NCI-H1092 treated with DMSO at 0.1 percent for 48 hours (cell line): ENCODE results near the gene MED16.

Source experiments
- DNase-seq: peaks from one replicate; lab custom pipeline; 2025; lab: John Stamatoyannopoulos, UW

The MED16 gene

DNA sequence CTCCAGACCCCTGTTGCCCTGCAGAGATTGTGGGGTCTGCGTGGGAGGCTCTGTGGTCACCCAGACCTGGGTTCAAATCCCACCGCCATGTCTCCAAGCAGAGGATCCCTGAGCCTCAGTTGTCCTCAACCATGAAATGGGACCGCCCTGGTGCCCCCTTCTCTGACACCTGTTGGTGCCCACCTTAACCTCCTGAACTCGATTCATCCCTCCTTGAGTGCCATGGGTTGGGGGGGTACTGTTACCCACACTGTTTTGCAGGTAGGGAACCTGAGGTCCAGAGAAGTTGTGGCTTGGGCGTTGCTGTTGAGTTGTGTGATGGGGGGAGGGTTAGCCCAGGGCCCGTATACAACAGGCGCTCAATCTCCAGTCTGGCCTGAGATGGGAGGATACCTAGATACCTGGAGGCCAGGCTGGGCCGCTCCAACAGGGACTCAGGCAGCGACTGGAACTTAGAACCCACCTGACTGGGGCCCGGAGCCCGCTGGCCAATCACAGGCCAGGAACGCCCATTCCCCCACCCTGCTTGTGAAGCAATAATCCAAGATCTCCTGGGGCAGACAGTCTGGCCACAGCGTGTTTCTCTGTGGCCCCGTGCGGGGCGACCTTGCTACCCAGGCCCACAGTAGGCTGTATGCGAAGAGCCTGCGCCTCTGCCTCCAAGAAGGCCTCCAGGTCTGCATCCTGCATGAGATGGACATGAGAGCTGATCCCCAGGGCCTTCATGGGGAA, 35.6 kb upstream of the MED16 start:
- no peak for DNase-seq

DNA sequence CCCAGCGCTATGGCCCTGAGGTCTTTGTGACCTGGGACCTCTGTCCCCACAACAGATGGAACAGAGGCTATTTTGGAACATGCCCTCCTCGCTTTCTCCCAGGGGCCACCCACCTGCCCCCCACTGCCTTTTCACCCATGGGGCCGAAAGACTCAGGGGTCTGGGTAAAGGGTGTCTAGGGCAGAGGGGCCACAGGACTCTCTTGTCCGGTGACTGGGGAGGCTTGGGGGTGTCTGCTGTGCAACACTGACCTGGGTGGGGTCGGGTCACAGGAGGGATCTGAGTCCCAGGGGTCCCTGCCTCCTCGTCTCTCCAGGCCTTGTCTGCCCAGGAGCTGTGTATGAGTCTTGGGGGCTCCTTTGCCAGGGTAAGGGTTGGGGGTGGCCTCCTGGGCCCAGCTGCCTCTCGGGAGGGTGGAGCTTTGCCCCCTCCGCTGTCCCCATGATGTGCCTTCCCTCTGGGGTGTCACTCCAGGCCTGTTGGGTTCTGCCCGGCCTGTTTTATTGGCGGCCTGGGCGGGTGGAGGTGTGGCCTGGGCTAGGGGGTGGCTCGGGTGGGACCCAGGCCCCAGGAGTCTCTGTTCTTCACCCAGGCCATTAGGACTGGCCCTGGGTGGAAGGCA, 34.9 kb upstream of the MED16 start:
- DNase-seq: no peak

DNA sequence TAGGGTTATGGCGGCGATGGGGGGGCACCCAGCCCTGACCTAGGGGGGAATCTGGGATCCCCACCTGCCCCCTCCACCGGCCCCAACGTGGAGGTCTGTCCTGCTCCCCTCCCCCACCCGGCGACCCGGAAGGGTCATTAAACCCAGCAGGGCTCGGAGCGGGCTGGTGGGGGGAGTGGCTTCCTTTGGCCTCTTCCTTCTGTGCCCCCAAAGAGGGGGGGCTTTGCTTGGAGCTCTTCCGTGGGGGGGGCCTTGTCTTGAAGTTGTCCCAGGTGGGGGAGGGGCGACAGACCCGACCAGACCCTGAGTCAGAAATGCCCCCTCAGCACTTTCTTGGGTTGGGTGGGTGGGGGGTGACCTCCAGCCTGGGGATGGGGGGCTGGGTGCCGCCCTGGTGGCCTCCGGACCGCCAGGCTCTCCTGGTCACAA, 34.4 kb upstream of the MED16 start:
- no peak for DNase-seq

DNA sequence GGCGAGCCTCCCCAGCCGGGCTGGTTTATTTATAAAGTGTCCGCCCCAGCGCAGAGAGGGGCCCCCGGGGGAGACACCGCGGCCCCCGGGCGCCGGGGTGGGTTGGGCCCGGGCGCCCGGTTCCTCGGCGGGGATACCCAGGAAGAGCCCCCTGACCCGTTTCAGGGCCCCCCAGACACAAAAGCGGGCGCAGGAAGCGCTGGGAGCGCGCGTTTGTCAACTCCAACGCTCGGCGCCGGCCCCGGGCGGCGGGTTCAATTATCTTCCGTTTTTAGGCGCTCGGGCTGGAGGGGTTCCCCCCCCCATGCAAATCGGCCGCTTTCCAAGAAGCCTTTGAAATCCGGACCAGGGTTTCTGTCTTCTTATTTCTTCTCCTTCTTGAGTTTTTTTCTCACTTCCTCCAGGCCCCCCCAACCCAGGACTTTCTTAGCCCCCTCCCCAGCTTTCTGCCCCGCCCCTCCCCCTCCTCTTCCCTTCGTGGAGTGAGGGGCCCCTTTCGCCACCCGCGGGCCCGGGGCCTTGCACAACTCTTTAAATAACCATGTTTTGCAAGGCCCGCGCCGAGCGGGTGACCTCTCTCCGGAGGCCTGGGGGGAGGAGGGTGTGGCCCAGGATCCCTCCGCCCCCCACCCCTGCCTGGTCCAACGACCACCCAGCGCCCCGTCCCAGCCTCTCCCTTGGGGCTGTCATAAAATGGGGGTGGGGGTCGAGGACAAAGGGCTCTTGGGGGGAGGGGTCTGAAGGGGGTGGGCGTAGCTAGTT, 33.8 kb upstream of the MED16 start:
- no peak for DNase-seq

DNA sequence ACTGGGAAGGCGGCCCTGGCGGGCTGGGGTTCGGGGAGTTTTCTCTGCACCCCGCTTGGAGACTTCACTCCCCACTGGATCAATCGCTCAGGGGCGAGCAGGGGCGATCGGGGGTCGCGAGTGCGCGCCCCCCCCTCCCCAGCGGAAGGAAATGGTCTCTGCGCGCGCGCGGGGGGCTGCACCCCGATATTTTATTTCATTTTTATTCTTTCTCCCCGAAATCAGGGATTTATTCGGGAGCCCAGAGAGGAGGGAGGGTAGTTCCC, 33.3 kb upstream of the MED16 start:
- no peak for DNase-seq

DNA sequence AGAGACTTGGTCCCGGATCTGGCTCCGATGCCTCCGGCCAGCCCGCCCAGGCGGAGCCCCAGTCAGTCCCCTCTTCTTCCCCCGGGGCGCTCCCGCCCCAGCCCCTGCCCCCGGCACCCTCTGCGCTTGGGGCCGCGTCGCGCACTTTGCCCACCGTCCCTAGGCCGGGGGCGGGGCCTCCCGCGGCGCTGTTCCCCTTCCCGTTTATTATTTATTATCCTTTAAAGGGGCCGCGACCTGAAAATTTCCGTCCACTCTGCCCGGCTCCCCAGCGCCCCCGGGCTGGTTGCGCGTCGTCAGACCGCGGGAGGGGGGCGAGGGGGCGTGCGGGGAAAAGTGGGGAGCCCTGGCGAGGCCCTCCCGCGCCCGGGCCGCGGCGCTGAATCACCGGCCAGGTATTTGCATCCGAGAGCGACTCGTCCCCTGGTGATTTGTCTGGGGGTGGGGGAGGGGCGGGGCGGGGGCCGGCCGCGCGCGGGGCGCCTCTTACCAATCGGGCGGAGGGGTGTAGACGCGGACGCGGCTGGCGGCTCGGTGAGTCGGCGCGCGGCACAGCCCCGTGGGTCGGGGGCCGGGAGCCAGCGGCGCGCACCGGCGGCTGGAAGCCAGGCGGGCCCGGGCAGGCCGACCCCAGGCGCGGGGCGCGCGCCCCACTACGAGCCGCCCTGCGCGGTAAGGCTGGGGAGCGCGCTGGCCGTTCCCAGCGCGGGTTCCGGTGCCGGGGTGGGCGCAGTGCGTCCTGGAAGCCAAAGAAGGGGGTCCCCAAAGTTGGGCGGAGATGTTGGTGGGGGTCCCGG, 32.7 kb upstream of the MED16 start, which contains the start of gene ARID3A:
ARID3A (plus strand) TSS at position 510 of the 797 bp plus-strand sequence. CDS start 3,494 bp downstream, outside the sequence.
- DNase-seq: peak; percentile 86

DNA sequence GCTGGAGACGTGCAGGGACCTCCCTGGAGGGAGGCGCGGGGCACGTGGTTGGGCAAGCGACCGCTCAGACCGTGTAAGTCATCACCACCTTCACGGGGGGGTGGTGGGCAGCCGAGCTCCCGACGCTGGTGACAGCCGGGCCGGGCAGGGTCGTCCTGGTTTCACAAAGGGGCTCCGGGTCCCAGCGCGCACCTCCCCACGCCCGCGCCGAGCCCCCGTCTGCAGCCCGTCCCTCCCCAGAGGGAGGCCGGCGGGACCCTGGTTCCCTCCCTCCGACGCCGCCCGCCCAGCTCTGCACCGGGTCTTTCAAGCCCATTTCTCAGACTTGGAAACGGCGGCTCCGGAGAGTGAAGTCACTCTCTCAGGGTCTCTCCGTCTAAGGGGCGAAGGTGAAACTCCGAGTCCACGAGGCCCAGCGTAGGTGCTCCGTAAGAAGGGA, 32.1 kb upstream of the MED16 start:
- DNase-seq: peak; percentile 85

DNA sequence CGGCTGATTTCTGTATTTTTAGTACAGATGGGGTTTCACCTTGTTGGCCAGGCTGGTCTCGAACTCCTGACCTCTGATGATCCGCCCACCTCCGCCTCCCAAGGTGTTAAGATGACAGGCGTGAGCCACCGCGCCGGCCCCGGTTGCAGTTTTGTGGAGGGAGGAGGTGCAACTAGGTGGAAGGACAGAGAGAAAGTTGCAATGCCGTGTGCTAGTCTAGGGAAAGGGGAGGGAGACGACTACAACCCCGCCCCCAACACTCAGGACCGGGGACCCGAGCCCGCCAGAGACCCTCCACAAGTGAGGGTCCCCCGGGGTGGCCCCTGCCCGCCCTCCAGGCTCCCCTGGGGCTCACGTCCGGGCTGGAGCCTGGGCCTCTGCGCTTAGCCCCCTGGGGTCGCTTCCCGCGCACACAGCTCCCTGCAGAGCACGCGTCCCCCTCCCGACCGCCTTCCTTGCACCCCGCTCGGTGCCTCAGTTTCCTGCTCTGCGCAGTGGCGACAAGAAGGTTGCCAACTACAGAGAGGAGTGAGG, 31.6 kb upstream of the MED16 start:
- peak; percentile 5 for DNase-seq

DNA sequence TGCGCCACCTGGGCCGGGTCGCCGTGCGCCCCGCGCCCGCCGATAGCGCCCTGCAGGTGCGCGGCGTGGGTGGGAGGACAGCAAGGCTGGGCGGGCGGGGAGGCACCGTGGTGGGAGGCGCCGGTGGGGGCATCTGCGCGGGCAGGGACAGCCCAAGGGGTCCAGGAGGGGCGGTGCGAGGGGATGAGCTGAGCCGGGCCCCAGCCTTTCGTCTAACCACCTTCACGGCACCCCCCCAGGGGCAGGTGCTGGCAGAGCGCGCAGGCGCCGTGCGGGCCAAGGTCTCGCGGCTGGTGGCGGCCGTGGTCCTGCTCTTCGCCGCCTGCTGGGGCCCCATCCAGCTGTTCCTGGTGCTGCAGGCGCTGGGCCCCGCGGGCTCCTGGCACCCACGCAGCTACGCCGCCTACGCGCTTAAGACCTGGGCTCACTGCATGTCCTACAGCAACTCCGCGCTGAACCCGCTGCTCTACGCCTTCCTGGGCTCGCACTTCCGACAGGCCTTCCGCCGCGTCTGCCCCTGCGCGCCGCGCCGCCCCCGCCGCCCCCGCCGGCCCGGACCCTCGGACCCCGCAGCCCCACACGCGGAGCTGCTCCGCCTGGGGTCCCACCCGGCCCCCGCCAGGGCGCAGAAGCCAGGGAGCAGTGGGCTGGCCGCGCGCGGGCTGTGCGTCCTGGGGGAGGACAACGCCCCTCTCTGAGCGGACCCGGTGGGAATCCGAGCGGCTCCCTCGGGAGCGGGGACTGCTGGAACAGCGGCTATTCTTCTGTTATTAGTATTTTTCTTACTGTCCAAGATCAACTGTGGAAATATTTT, 27.3 kb upstream of the MED16 start:
- peak; percentile 39 for DNase-seq

DNA sequence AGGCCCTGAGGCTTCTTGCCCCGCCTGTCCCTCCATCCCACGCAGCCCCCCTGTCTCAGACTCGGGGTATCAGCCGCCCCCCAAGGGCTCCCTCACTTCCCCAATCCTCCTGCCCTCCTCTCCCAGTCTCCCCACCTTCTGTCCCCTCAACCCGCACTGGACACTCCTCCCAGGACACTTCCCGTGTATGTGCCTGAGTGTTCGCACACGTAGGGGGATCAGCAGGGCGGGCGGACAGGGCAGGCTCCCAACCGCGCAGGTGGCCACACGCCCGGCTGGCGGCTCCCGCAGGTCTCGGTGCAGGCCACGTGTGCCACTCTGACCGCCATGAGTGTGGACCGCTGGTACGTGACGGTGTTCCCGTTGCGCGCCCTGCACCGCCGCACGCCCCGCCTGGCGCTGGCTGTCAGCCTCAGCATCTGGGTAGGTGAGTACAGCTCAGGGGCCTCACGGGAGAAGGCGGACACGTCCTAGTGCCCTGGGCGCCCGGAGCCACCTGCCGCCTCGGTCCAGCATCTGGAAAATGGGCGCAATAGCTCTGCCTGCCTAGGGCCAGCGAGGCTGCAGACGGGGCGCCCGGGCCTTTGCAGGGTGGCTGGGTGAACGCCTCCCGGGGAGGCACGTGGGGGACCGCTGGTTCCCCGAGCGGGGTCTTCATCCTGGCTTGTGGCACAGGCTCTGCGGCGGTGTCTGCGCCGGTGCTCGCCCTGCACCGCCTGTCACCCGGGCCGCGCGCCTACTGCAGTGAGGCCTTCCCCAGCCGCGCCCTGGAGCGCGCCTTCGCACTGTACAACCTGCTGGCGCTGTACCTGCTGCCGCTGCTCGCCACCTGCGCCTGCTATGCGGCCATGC, 26.4 kb upstream of the MED16 start:
- DNase-seq: peak; percentile 39

DNA sequence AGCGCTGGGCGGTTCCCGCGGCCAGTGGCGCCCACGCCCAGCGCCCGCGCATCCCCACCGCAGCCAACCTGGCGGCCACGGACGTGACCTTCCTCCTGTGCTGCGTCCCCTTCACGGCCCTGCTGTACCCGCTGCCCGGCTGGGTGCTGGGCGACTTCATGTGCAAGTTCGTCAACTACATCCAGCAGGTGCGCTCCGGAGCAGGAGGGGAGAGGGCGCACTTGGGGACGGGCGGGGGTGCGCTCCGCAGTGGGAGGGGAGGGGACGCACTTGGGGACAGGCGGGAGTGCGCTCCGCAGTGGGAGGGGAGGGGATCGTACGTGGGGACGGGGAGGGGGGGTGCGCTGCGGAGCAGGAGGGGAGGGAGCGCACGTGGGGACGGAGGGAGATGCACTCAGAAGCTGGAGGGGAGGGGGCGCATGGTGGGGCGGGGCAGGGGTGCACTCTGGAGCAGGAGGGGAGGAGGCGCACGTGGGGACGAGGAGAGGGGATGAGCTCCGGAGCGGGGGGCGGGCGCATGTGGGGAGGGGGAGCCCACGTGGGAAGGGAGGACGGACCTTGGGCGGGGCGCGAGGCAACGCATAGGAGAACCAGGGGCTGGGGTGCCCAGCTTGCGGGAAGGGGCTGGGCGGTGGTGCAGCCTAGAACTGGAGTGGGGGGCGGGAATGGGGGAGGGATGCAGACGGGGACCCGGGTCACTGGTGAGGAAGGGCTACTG, 25.7 kb upstream of the MED16 start:
- no peak for DNase-seq

DNA sequence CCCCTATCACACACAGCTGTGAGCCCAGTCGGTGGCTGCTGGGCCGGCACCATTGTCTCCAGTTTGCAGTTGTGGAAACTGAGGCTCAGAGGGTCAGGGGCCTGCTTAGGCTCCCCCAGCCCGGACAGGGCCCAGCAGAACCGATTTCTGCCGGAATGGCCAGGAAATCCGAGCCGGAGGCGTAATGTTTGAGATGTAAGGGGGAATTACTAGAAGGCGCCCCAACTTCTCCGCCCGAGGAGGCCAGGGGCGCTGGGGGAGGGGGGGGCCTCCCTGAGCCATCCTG, 25.1 kb upstream of the MED16 start:
- no peak for DNase-seq

DNA sequence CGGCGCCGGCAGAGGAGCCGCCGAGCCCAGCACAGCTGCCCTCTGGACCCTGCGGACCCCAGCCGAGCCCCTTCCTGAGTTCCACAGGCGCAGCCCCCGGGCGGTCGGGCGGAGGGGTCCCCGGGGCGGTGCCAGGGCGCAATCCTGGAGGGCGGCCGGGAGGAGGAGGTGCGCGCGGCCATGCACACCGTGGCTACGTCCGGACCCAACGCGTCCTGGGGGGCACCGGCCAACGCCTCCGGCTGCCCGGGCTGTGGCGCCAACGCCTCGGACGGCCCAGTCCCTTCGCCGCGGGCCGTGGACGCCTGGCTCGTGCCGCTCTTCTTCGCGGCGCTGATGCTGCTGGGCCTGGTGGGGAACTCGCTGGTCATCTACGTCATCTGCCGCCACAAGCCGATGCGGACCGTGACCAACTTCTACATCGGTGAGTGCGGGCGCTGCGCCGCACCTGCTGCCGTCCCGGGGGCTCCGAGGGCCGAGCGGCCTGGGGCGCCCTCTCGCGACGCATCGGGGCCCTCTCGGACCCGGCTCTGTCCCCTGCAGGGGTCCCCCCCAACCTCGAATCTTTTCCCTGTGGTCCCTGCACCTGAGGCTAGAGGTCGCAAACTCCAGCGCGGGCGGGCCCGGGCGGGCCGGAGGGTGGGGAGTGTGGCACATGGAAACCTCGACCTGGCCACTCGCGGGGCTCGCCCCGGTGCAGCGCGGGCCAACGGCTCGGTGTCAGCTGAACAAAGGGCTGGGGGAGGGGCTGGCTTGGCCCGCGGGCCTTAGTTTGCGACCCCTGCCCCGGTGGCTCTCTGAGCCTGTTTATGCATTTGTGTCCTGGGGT, 24.6 kb upstream of the MED16 start, which contains the start of gene KISS1R:
KISS1R (plus strand) TSS at position 11 of the 829 bp plus-strand sequence; CDS start at position 181, 170 bp downstream.
- peak; percentile 22 for DNase-seq

DNA sequence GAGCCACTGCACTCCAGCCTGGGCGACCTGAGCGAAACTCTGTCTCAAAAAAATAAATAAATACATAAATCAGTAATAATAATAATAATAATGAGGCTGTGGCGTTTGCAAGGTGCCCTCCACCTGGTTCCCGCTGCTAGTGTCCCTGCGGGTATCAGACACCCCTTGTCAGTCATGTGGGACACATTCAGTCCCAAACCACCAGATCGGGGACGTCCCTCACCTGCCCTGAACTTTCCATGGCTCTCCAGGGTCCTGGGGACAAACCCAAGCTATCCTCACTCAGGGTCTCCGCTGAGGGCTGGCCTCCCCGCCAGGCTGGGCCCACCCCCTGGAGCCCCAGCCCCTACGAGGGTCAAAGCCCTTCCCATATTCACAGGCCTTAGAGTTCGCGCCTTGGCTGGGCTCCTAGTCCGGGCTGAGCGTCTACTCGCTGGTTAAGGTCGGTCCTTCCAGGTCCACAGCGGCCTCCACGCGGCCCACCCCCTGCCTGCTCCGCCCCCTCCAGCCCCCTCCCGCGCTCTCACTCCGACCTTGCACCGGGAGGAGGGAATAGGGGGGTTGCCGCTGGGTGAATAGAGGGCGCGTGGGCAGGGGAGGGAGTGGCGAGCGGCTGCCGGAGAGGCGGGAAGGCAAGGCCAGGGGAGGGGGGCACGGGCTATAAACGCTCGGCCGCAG, 23.8 kb upstream of the MED16 start:
- peak; percentile 21 for DNase-seq

DNA sequence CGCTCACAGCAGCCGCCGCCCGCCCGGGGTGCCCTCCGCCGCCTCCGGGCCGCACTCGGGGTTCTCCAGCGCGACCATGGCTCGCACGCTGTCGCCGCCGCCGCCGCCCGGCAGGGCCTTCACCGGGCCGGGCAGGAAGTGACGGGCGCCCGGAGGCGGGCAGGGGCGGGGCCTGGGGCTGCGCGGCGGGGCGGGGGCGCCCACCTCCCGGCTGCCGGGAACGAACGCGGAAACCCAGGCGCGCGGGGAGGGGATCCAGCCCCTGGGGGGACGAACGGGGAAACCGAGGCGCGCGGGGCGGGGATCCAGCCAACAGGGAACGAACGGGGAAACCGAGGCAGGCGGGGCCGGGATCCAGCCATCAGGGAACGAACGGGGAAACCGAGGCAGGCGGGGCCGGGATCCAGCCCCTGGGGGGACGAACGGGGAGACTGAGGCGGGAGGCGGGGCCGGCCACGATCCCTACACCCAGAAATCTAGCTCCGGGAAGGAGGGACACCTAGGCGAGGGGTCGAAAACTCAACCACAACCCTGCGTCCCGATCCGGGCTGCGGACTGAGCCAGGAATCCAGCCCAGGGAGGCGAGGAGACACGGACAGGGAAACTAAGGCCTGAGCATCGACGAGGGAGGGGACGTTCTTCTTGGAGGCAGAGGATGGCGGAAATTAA, 20.2 kb upstream of the MED16 start, which contains the start of gene R3HDM4:
R3HDM4 (minus strand) TSS at position 140 of the 669 bp plus-strand sequence; CDS start at position 78, 62 bp downstream.
- DNase-seq: peak; percentile 60

DNA sequence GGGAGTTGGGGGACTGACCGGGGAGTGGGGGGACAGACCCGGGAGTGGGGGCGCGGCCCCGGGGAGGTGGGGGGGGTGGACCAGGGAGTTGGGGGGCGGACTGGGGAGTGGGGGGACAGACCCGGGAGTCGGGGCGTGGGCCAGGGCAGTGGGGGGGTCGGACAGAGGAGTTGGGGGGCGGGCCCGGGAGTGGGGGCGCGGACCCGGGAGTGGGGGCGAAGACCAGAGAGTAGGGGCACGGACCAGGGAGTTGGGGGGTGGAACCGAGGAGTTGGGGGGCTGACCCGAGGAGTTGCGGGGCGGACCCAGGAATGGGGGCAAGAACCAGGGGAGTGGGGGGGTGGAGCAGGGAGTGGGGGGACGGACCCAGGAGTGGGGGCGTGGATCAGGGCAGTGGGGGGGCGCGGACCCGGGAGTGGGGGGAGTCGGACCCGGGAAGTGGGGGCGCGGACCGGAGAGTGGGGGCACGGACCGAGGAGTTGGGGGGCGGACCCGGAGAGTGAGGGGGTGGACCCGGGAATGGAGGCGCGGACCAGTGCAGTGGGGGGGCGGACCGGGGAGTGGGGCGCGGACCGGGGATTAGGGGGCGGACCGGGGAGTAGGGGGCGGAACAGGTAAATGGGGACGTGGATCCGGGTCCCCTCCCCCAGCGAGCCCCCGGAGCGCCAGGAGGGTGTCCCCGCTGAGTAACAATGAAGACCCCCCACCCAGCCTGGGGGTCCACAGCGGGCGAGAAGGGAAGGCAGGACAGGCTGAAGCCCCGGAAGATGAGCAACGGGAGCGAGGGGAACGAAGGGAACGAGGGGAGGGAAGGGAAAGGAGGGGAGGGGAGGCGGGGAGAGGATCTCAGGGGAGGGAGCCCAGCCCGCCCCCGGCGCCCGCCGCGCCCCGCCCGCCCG, 19.4 kb upstream of the MED16 start:
- DNase-seq: peak; percentile 60
